Cardiac fibroblast (primary cell): ENCODE measurements around the gene BCL2L12.

Experiments used
- DNase-seq, 2 donors: peaks; one replicate each; pipeline versions ENCODE4 v3.0.0 to v3.0.0-alpha.2; 2010; ENCODE audit warnings: low read depth in 2 of 2
- H3K4me3 ChIP-seq, 2 donors: replicated peaks in 1 of 2; 1 replicate in 1 of 2; 2 replicates in 1 of 2; pipeline ENCODE4 v1.5.1; 2011; ENCODE audit warnings: low read depth in 2 of 2, low read length in 2 of 2, mild to moderate bottlenecking in 2 of 2, moderate library complexity in 1 of 2
- TF ChIP-seq, protein P1 (sequence below): IDR thresholded peaks from one replicate; pipeline ENCODE4 v1.5.1; 2011; ENCODE audit warnings: low read depth, mild to moderate bottlenecking, low read length, inconsistent platforms

The BCL2L12 gene

DNA sequence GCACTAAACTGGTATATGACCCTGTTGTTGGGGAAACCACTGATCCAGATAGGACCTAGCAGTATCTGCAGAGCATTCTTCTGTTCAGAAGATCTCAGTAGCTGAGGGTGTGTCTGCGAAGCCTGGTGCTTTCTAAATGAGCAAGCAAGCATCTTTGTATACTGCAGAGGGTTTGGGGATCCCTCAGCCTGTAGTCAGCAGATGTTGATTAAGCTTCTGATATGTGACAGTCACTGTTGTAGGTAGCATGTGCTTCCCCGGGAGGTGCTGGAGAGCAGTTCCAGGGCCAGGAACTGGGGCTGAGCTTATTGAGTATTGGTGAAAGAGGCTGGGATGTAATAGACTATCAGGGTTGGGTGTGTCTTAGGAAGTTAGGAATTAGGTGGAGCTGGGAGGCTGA is 22.3 kb upstream of the BCL2L12 start:
- DNase-seq, result no peak
- TF ChIP-seq, protein P1, sequence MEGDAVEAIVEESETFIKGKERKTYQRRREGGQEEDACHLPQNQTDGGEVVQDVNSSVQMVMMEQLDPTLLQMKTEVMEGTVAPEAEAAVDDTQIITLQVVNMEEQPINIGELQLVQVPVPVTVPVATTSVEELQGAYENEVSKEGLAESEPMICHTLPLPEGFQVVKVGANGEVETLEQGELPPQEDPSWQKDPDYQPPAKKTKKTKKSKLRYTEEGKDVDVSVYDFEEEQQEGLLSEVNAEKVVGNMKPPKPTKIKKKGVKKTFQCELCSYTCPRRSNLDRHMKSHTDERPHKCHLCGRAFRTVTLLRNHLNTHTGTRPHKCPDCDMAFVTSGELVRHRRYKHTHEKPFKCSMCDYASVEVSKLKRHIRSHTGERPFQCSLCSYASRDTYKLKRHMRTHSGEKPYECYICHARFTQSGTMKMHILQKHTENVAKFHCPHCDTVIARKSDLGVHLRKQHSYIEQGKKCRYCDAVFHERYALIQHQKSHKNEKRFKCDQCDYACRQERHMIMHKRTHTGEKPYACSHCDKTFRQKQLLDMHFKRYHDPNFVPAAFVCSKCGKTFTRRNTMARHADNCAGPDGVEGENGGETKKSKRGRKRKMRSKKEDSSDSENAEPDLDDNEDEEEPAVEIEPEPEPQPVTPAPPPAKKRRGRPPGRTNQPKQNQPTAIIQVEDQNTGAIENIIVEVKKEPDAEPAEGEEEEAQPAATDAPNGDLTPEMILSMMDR, result no peak

DNA sequence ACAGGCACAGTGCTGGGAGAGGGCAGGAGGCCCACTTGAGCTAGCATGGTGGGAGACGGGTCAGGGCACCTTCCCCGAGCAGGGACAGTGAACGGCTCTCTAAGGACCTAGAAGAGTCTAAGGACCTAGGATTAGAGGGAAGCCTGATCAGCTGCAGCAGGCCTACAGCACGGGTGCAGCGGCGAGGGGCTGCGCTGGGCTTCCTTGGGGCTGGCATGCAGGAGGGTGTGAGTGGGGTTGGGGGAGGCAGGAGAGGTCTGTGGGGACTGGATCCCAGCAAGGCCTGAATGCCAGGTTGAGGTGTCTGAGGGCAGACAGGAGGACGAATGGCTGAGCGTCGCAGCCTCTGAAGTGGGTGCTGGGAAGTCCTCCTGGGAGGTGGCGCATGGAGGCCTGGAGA is 20.1 kb upstream of the BCL2L12 start:
- TF ChIP-seq, protein P1, result no peak
- no peak overlapping the region for H3K4me3 ChIP-seq

More for the DNA sequence above, 22.3 kb upstream of the BCL2L12 start:
- peak overlapping the region in 1 of 2 donors; percentile 99 for H3K4me3 ChIP-seq

DNA sequence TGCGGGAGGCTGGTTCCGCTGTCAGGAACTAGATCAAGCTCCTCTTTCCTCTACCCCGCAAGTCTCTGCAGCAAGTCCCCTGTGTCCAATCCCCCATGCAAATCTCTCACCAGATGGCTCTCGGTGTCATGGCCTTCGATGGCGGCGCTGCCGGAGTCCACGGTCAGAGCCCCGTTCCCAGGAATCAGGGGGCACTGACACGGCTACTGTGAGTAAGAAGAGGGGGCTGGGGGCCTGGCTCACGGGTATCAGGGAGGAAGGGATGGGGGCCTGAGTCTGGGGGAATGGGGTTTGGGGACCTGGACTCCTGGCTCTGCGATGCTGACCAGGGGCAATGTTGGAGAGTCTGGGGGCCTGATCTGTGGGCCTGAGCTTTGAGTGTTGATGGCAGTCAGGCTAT is 19.7 kb upstream of the BCL2L12 start:
- H3K4me3 ChIP-seq, result no peak overlapping the region
- TF ChIP-seq, protein P1, result no peak
- DNase-seq, result no peak

More for the DNA sequence above, 20.1 kb upstream of the BCL2L12 start:
- no peak for DNase-seq

DNA sequence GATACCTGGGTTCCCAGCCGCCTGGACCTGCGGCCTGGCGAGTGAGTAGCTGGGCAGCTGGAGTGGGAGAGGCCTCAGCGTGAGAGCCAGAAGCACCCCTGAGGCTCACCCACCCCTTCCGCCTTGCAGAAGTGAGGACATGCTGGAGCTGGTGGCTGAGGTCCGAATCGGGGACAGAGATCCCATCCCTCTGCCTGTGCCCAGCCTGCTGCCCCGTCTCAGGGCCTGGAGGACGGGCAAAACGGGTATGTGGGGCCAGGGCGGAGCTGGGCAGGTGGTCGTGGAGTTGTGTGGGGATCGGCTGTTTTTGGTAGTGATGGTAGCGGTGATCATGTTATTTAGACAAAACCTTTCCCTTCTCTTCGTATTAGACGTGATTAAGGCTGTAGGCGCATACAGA is 19.1 kb upstream of the BCL2L12 start:
- H3K4me3 ChIP-seq, result no peak overlapping the region
- no peak for DNase-seq
- TF ChIP-seq, protein P1, result no peak

DNA sequence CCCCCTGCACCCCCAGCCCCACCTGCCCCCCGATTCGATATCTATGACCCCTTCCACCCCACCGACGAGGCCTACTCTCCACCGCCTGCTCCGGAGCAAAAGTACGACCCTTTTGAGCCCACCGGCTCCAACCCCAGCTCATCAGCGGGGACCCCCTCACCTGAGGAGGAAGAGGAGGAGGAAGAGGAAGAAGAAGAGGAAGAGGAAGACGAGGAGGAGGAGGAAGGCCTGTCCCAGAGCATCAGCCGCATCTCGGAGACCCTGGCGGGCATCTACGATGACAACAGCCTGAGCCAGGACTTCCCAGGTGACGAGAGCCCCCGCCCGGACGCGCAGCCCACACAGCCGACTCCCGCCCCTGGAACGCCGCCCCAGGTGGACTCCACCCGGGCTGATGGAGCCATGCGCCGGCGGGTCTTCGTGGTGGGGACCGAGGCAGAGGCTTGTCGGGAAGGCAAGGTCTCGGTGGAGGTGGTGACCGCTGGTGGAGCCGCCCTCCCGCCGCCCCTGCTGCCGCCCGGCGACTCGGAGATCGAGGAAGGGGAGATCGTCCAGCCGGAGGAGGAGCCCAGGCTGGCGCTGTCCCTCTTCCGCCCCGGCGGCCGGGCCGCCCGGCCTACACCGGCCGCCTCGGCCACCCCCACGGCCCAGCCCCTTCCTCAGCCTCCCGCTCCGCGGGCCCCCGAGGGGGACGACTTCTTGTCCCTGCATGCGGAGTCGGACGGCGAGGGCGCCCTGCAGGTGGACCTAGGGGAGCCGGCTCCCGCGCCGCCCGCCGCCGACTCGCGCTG is 14.5 kb upstream of the BCL2L12 start:
- no peak for DNase-seq
- TF ChIP-seq, protein P1, result no peak
- H3K4me3 ChIP-seq, result no peak overlapping the region

DNA sequence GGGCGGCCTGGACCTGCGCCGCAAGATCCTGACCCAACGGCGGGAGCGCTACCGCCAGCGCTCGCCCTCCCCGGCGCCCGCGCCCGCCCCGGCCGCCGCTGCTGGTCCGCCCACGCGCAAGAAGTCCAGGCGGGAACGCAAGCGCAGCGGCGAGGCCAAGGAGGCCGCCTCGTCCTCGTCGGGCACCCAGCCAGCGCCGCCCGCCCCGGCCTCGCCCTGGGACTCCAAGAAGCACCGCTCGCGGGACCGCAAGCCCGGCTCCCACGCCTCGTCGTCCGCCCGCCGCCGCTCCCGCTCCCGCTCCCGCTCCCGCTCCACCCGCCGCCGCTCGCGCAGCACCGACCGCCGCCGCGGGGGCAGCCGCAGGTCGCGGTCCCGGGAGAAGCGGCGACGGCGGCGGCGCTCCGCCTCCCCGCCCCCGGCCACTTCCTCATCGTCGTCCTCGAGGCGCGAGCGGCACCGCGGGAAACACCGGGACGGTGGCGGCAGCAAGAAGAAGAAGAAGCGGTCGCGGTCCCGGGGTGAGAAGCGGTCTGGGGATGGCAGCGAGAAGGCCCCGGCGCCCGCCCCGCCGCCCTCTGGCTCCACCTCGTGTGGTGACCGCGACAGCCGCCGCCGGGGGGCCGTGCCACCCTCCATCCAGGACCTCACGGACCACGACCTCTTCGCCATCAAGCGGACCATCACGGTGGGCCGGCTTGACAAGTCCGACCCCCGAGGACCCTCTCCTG is 13.7 kb upstream of the BCL2L12 start:
- no peak for DNase-seq
- TF ChIP-seq, protein P1, result no peak
- H3K4me3 ChIP-seq, result no peak overlapping the region
